Measurements from ENCODE around the gene STEAP1.

DNA sequence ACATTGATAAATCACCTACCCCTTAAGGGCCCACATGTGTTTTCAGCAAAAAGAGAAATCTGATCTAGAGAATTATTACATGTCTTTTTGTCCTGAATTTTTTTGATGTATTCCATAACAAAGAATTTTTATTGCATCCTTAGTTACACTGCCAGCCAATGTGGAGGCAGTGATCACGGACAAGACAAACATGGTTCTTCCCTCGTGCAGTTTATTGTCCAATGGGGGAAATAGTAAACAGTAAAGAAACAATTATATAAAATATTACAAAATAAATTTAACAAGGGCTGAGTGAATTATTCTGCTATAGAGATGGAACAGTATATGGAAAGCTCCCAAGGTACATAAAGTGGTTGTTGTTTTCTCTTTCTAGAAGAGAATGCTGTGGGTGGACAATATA lies 59.3 kb downstream of the STEAP1 start:
- TF ChIP-seq, protein P1, sequence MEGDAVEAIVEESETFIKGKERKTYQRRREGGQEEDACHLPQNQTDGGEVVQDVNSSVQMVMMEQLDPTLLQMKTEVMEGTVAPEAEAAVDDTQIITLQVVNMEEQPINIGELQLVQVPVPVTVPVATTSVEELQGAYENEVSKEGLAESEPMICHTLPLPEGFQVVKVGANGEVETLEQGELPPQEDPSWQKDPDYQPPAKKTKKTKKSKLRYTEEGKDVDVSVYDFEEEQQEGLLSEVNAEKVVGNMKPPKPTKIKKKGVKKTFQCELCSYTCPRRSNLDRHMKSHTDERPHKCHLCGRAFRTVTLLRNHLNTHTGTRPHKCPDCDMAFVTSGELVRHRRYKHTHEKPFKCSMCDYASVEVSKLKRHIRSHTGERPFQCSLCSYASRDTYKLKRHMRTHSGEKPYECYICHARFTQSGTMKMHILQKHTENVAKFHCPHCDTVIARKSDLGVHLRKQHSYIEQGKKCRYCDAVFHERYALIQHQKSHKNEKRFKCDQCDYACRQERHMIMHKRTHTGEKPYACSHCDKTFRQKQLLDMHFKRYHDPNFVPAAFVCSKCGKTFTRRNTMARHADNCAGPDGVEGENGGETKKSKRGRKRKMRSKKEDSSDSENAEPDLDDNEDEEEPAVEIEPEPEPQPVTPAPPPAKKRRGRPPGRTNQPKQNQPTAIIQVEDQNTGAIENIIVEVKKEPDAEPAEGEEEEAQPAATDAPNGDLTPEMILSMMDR (conservative IDR thresholded peaks at IDR 0.05; ENCODE audit: low read depth, low read length): no peak
- TF ChIP-seq EZH2 (IDR thresholded peaks at IDR 0.05; ENCODE audit: low read length, unreplicated experiment) (no peak), EZH2phosphoT487 (IDR thresholded peaks at IDR 0.05; ENCODE audit: borderline replicate concordance, low read length) (no peak)

Data from PC-3 (cell line).